OCI-LY3 (cell line): ENCODE measurements around the gene FN1.

Experiments
- EZH2phosphoT487 ChIP-seq: fragments of 200-600 bp; shearing (Covaris generic); IDR thresholded peaks from 2 replicates; pipeline ENCODE4 v1.6.1; 2018; ENCODE audit warnings: antibody characterized with exemption, mixed run types, low read depth
- TF ChIP-seq, protein P1 (sequence below): fragments of 200-600, 300-600 bp; sonication (generic); IDR thresholded peaks from 2 replicates; pipeline ENCODE4 v1.5.1; 2014; ENCODE audit warnings: antibody characterized with exemption, low read length, low read depth

DNA sequence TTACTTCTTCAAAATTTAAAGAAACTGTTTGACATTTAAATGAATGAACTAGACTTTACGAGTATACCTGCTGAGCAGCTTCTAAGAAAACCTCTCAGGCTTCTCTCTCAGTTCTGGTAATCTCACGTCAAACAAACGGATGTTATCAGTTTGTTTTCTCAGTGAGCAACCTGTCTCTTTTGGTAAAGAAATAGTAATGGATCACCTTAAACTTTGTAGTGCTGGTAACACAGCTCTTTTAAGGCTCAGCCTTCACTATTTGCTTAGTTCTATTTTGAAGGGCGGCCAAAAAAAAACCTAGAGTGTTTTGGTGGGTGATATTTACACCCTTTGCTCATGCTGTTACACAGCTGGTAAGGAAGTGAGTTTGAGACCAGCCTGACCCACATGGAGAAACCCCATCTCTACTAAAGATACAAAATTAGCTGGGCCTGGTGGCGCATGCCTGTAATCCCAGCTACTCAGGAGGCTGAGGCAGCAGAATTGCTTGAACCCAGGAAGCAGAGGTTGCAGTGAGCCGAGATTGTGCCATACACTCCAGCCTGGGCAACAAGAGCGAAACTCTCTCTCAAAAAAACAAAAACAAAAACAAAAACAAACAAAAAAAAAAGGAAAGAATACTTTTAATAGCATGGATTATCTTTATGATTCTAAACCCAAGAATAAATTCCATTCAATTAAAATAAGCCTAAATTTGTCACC is 15.9 kb downstream of the FN1 start:
- TF ChIP-seq, protein P1, sequence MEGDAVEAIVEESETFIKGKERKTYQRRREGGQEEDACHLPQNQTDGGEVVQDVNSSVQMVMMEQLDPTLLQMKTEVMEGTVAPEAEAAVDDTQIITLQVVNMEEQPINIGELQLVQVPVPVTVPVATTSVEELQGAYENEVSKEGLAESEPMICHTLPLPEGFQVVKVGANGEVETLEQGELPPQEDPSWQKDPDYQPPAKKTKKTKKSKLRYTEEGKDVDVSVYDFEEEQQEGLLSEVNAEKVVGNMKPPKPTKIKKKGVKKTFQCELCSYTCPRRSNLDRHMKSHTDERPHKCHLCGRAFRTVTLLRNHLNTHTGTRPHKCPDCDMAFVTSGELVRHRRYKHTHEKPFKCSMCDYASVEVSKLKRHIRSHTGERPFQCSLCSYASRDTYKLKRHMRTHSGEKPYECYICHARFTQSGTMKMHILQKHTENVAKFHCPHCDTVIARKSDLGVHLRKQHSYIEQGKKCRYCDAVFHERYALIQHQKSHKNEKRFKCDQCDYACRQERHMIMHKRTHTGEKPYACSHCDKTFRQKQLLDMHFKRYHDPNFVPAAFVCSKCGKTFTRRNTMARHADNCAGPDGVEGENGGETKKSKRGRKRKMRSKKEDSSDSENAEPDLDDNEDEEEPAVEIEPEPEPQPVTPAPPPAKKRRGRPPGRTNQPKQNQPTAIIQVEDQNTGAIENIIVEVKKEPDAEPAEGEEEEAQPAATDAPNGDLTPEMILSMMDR, result no peak
- no peak for TF ChIP-seq EZH2phosphoT487
